Rectal smooth muscle tissue (tissue), 1 donor: ENCODE measurements around the gene TRAF7.
A peak's percentile ranks its signal among the peaks of the same experiment; 100 is the strongest.

ENCODE experiments used
- H3K27ac ChIP-seq: one replicate; pipeline ENCODE4 v1.7.0; 2013; ENCODE audit warnings: low read depth, low read length, inconsistent platforms
- H3K27me3 ChIP-seq: one replicate; pipeline ENCODE4 v1.7.0; 2013; ENCODE audit warnings: low read length; ENCODE audit not compliant: control insufficient read depth, insufficient read depth
- H3K36me3 ChIP-seq: one replicate; pipeline ENCODE4 v1.7.0; 2013; ENCODE audit warnings: low read length; ENCODE audit not compliant: control insufficient read depth, insufficient read depth
- H3K4me1 ChIP-seq: one replicate; pipeline ENCODE4 v1.7.0; 2013; ENCODE audit warnings: low read length; ENCODE audit not compliant: control insufficient read depth, insufficient read depth
- H3K4me3 ChIP-seq: one replicate; pipeline ENCODE4 v1.7.0; 2013; ENCODE audit warnings: low read length
- H3K9ac ChIP-seq: one replicate; pipeline ENCODE4 v1.7.0; 2013; ENCODE audit warnings: low read length

The TRAF7 gene

GRCh38 chr16:2223942-2224486 is 68.4 kb downstream of the TRAF7 start:
- Histone ChIP-seq H3K9ac (peak overlapping the region; percentile 90), H3K27me3 (no peaks in the 10 kb centered on the region), H3K4me1 (peaks cover 6% of the 10 kb centered on the region), H3K4me3 (peak overlapping the region; percentile 93), H3K36me3 (peaks cover 6% of the 10 kb centered on the region), H3K27ac (peak overlapping the region; percentile 81)

GRCh38 chr16:2226245-2226793 is 70.7 kb downstream of the TRAF7 start:
- H3K27ac ChIP-seq = no peak overlapping the region
- H3K27me3 ChIP-seq = peaks cover 4% of the 10 kb centered on the region
- H3K9ac ChIP-seq = no peak overlapping the region
- peaks cover 6% of the 10 kb centered on the region for H3K4me1 ChIP-seq
- H3K4me3 ChIP-seq = no peak overlapping the region
- H3K36me3 ChIP-seq = peaks cover 16% of the 10 kb centered on the region

GRCh38 chr16:2226918-2227317 is 71.3 kb downstream of the TRAF7 start:
- peaks cover 22% of the 10 kb centered on the region for H3K36me3 ChIP-seq

More at GRCh38 chr16:2226918-2227317, 71.3 kb downstream of the TRAF7 start:
- Histone ChIP-seq H3K4me3 (no peak overlapping the region), H3K27me3 (peaks cover 4% of the 10 kb centered on the region), H3K4me1 (peaks cover 6% of the 10 kb centered on the region), H3K27ac (no peak overlapping the region), H3K9ac (no peak overlapping the region)
